Spleen (tissue), 11 donors: ENCODE results near the gene PRH2. TPM values are rescaled to one million over a fixed set of nuclear protein-coding genes. Genes with fewer than 3 reads are reported as not detected.

Experiments used
- DNase-seq: peaks from one replicate; pipeline ENCODE4 v3.0.0-alpha.2; 2020
- H3K27ac ChIP-seq, 8 donors: fragments of 200-600 bp; sonication (generic) in 7 of 8; 1 replicate in 4 of 8; 2 replicates in 4 of 8; pipeline versions ENCODE4 v1.5.0 to v1.8.0; 2016 to 2021; ENCODE audit warnings: inconsistent platforms in 4 of 8, mild to moderate bottlenecking in 4 of 8, moderate library complexity in 1 of 8
- H3K27me3 ChIP-seq, 7 donors: fragments of 200-600 bp; sonication (generic) in 6 of 7; replicated peaks in 1 of 7; 1 replicate in 4 of 7; 2 replicates in 3 of 7; pipeline versions ENCODE4 v1.5.0 to v1.8.0; 2016 to 2021; ENCODE audit warnings: inconsistent platforms in 3 of 7, mild to moderate bottlenecking in 1 of 7
- H3K36me3 ChIP-seq, 6 donors: fragments of 200-600 bp; sonication (generic) in 5 of 6; 1 replicate in 4 of 6; 2 replicates in 2 of 6; pipeline versions ENCODE4 v1.5.0 to v1.8.0; 2016 to 2021; ENCODE audit warnings: inconsistent platforms in 2 of 6
- H3K4me1 ChIP-seq, 6 donors: fragments of 200-600 bp; sonication (generic) in 5 of 6; 1 replicate in 3 of 6; 2 replicates in 3 of 6; pipeline versions ENCODE4 v1.5.0 to v1.8.0; 2016 to 2021; ENCODE audit warnings: inconsistent platforms in 3 of 6
- H3K4me3 ChIP-seq, 8 donors: fragments of 200-600 bp; sonication (generic) in 7 of 8; 1 replicate in 4 of 8; 2 replicates in 4 of 8; pipeline versions ENCODE4 v1.5.0 to v1.8.0; 2016 to 2021; ENCODE audit warnings: inconsistent platforms in 4 of 8, mild to moderate bottlenecking in 4 of 8, moderate library complexity in 2 of 8
- H3K9me3 ChIP-seq, 8 donors: fragments of 200-600 bp; sonication (generic) in 7 of 8; 1 replicate in 4 of 8; 2 replicates in 4 of 8; pipeline versions ENCODE4 v1.5.0 to v1.8.0; 2016 to 2021; ENCODE audit warnings: inconsistent platforms in 4 of 8
- POLR2A ChIP-seq, 3 donors: fragments of 450-650 bp; IDR thresholded peaks; one replicate each; pipeline ENCODE4 v1.5.1; 2017; ENCODE audit warnings: antibody characterized with exemption in 3 of 3, mild to moderate bottlenecking in 1 of 3
- POLR2AphosphoS5 ChIP-seq, 3 donors: sonication (generic); formaldehyde crosslinking; IDR thresholded peaks; one replicate each; pipeline ENCODE4 v1.5.1; 2017; ENCODE audit warnings: antibody characterized with exemption in 3 of 3
- WGBS, 5 donors: extraction: QIAGEN DNeasy Blood & Tissue Kit in 3 of 5; methylation state at CpG; one replicate each; pipeline versions ENCODE4 v1.1.5 to v1.1.7; 2013 to 2018; 5-methylcytosine and 5-hydroxymethylcytosine counted together
- intact Hi-C: fragments of 100-400 bp; cut with DNase I; formaldehyde crosslinking; loops from one replicate; pipeline ENCODE4 v1.15.0; 2023; ENCODE audit warnings: low total_unique reads
- polyA plus RNA-seq, 3 donors: library from polyadenylated mRNA; stranded (reverse); fragments of 200-250 nt; gene quantifications; one replicate each; pipeline ENCODE4 v1.2.1, GENCODE V29; 2013
- total RNA-seq, 7 donors: library from RNA; depleted of rRNA in 3 of 7; stranded (reverse); fragments of >200 nt in 3 of 7; fragmentation: NEBNext Ultra II Directional in 4 of 7; extraction: Animal tissue kit (Norgen Biotek cat#: 25700) in 4 of 7; gene quantifications; one replicate each; pipeline versions ENCODE4 v1.1.0 to v1.2.1, GENCODE V29; 2016 to 2021
- TF ChIP-seq, protein P1 (sequence below), 11 experiments: fragments of 200-600 bp in 7 of 11; fragments of 450-650 bp in 4 of 11; sonication (generic) in 4 of 11; IDR thresholded peaks in 8 of 11; conservative IDR thresholded peaks in 3 of 11; 1 replicate in 7 of 11; 2 replicates in 4 of 11; pipeline versions ENCODE4 v1.4.0 to v1.8.0; 2016 to 2021; ENCODE audit warnings: antibody characterized with exemption in 11 of 11, inconsistent platforms in 4 of 11, mild to moderate bottlenecking in 1 of 11
- donor health status: healthy with polysubstance abuse.
- donor health status: DM: no; HTN: no; CAD: no; lungs with moderate emphysema.
- donor health status: DM: no; HTN: no; CAD: no.
- donor health status: Bipolar disorder and iron deficiency.
- donor health status: healthy.
- donor health status: DM: no; HTN: no; CAD: no.
- donor health status: DM: yes; HTN: yes; CAD: no.

PRH2 gene
- total and polyA plus RNA-seq, 10 donors, result 0.14 to 0.32 TPM; not detected in 8

DNA sequence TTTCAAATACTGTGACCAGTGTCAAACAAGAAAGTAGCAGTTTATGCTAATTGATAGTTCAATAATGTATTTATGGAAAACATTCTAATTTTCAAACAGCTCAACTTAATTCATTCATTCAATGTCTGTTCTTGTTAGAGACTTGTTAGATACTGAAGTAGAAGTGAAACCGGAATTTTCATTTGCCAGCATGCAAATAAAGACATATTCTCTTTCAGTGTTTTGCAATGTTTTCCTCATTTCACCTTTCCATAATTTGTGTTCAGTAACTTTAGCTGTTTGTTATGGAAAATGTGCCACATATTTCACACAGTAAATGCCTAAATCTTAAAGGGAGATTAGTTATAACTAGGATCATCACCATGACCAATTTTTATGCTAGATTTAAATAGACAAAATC is 36.4 kb downstream of the PRH2 start:
- Histone ChIP-seq H3K9me3 (no peaks in the 10 kb centered on the region), H3K4me3 (no peak overlapping the region), H3K27ac (no peak overlapping the region), H3K27me3 (no peaks in the 10 kb centered on the region), H3K36me3 (peaks cover 0 to 8% (median 0%) of the 10 kb centered on the region in 6 donors), H3K4me1 (peaks cover 0 to 8% (median 0%) of the 10 kb centered on the region in 6 donors)
- no peak for TF ChIP-seq POLR2AphosphoS5 (IDR thresholded peaks at IDR 0.05)
- TF ChIP-seq POLR2A (IDR thresholded peaks at IDR 0.05), result no peak
- TF ChIP-seq, protein P1, sequence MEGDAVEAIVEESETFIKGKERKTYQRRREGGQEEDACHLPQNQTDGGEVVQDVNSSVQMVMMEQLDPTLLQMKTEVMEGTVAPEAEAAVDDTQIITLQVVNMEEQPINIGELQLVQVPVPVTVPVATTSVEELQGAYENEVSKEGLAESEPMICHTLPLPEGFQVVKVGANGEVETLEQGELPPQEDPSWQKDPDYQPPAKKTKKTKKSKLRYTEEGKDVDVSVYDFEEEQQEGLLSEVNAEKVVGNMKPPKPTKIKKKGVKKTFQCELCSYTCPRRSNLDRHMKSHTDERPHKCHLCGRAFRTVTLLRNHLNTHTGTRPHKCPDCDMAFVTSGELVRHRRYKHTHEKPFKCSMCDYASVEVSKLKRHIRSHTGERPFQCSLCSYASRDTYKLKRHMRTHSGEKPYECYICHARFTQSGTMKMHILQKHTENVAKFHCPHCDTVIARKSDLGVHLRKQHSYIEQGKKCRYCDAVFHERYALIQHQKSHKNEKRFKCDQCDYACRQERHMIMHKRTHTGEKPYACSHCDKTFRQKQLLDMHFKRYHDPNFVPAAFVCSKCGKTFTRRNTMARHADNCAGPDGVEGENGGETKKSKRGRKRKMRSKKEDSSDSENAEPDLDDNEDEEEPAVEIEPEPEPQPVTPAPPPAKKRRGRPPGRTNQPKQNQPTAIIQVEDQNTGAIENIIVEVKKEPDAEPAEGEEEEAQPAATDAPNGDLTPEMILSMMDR (IDR thresholded peaks at IDR 0.05 in 8 of 11, conservative IDR thresholded peaks at IDR 0.05 in 3 of 11), result no peak
- no peak for DNase-seq
- 90 to 100% (median 92%) methylated on average over 1 of the region's 1 CpG for WGBS, 5 donors
- intact Hi-C loops, result no loop called here

DNA sequence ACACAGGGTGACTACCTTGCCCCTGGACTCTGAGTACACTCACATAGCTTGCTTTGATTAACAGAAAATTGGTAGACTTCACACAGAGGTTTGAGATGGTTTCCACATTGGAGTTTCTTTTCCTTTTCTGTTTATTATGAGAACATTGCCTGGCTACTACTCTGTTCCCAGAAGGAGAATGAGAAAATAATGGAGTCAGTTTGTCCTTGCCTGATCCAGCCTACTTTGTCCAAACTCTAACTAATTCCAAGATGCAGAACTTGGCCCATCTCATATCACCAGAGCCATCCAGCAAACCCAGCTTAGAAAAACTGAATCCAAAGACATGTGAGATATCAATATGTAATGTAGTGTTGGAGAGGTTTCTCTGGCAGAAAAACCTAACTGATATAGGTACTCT is 37.3 kb downstream of the PRH2 start:
- Histone ChIP-seq H3K27me3 (no peaks in the 10 kb centered on the region), H3K4me1 (no peaks in the 10 kb centered on the region), H3K4me3 (no peak overlapping the region), H3K36me3 (peaks cover 0 to 8% (median 0%) of the 10 kb centered on the region in 6 donors), H3K27ac (no peak overlapping the region), H3K9me3 (no peaks in the 10 kb centered on the region)
- no peak for TF ChIP-seq POLR2AphosphoS5 (IDR thresholded peaks at IDR 0.05)
- TF ChIP-seq POLR2A (IDR thresholded peaks at IDR 0.05), result no peak
- TF ChIP-seq, protein P1 (IDR thresholded peaks at IDR 0.05 in 8 of 11, conservative IDR thresholded peaks at IDR 0.05 in 3 of 11), result no peak
- intact Hi-C loops, result no loop called here
- DNase-seq, result no peak

DNA sequence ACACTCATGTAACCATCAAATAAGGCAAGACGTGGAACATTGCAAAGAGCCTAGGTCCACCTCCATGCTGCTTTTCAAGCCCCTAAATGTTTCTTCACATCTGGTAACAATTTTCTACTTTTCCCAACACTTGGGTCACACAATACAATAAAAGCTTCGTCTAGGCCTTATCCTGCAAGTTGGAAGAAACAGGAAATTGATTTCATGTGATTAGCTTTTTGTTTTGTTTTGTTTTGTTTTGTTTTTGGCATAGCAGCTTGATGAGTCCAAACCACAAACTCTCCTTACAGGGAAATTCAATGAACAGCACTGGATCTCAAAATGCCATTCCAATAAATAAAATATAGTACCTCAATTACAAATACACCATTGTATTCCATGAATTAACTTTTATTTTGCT is 38.4 kb downstream of the PRH2 start:
- 68 to 86% (median 72%) methylated on average over 2 of the region's 2 CpGs for WGBS, 5 donors

DNA sequence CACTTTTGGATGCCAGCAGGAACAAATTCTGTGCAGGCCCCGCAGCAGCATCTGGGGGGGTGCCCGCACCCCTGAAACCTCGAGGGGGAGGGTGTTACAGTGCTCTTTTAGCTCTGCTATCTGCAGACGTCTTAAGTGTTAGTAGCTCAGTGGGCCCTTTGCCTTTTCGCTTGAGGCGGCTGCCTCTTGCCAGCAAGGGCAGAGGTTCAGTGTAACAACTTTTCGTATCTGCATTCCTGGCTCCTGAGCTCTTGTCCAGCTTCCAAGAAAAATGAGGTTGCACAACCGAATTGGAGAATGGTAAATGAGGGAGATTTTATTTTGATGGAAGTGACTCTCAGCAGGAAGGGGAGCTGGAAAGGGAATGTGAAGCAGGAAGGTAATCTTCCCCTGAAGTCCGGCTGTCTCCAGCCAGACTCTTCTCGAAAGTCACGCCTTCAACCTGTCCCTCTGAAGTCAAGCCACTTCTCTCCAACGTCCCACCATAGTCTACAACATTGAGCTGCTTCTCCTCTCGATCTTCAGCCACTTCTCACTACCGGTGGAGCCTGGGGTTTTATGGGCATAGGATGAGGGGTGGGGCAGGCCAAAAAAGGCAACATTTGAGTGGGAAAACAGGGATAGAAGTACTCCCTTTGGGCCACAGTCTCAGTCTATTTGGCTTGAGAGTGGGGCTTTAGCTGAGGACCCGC is 39.9 kb downstream of the PRH2 start:
- DNase-seq, result no peak

More for the DNA sequence above, 38.4 kb downstream of the PRH2 start:
- no peak for DNase-seq
- Histone ChIP-seq H3K4me3 (no peak overlapping the region), H3K27me3 (no peaks in the 10 kb centered on the region), H3K36me3 (peaks cover 0 to 8% (median 0%) of the 10 kb centered on the region in 6 donors), H3K9me3 (no peaks in the 10 kb centered on the region), H3K4me1 (no peaks in the 10 kb centered on the region), H3K27ac (no peak overlapping the region)
- intact Hi-C loops, result no loop called here
- TF ChIP-seq POLR2AphosphoS5 (IDR thresholded peaks at IDR 0.05), result no peak
- TF ChIP-seq, protein P1 (IDR thresholded peaks at IDR 0.05 in 8 of 11, conservative IDR thresholded peaks at IDR 0.05 in 3 of 11), result no peak
- no peak for TF ChIP-seq POLR2A (IDR thresholded peaks at IDR 0.05)

More for the DNA sequence above, 39.9 kb downstream of the PRH2 start:
- 84 to 95% (median 93%) methylated on average over 14 to 15 of the region's 15 CpGs for WGBS, 5 donors
- Histone ChIP-seq H3K27ac (no peak overlapping the region), H3K9me3 (no peaks in the 10 kb centered on the region), H3K27me3 (no peaks in the 10 kb centered on the region), H3K4me3 (no peak overlapping the region), H3K4me1 (no peaks in the 10 kb centered on the region), H3K36me3 (peaks cover 0 to 8% (median 0%) of the 10 kb centered on the region in 6 donors)
- intact Hi-C loops, result no loop called here
- TF ChIP-seq POLR2A (IDR thresholded peaks at IDR 0.05) (no peak), POLR2AphosphoS5 (IDR thresholded peaks at IDR 0.05) (no peak)
- TF ChIP-seq, protein P1 (IDR thresholded peaks at IDR 0.05 in 8 of 11, conservative IDR thresholded peaks at IDR 0.05 in 3 of 11), result no peak
